ENCODE measurements around the gene NPAP1.
"Not testable (repeated sequence)": the region's sequence is repeated elsewhere in the genome, so short reads cannot be mapped to it uniquely, and the experiment has no call there.

Gene NPAP1, protein sequence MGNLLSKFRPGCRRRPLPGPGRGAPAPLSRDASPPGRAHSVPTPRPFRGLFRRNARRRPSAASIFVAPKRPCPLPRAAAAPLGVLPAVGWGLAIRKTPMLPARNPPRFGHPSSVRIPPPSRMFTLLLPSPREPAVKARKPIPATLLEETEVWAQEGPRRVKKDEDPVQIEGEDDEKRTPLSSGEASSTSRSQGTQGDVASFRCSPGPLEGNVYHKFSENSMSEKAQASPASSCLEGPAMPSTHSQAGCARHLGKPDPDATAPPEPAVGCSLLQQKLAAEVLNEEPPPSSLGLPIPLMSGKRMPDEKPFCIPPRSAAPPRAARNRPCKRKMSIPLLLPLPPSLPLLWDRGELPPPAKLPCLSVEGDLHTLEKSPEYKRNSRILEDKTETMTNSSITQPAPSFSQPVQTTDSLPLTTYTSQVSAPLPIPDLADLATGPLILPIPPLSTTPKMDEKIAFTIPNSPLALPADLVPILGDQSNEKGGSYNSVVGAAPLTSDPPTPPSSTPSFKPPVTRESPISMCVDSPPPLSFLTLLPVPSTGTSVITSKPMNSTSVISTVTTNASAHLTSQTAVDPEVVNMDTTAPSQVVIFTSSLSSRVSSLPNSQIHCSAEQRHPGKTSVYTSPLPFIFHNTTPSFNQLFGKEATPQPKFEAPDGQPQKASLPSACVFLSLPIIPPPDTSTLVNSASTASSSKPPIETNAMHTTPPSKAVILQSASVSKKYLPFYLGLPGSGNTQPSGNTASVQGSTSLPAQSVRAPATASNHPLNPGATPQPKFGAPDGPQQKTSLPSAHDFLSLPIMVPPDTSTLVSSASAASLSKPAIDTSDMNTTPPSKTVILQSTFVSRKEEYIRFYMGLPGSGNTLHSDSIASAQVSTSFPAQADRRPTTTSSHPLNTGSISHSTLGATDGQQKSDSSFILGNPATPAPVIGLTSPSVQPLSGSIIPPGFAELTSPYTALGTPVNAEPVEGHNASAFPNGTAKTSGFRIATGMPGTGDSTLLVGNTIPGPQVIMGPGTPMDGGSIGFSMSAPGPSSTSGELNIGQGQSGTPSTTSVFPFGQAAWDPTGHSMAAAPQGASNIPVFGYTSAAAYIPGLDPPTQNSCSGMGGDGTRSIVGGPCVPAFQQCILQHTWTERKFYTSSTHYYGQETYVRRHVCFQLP

DNA sequence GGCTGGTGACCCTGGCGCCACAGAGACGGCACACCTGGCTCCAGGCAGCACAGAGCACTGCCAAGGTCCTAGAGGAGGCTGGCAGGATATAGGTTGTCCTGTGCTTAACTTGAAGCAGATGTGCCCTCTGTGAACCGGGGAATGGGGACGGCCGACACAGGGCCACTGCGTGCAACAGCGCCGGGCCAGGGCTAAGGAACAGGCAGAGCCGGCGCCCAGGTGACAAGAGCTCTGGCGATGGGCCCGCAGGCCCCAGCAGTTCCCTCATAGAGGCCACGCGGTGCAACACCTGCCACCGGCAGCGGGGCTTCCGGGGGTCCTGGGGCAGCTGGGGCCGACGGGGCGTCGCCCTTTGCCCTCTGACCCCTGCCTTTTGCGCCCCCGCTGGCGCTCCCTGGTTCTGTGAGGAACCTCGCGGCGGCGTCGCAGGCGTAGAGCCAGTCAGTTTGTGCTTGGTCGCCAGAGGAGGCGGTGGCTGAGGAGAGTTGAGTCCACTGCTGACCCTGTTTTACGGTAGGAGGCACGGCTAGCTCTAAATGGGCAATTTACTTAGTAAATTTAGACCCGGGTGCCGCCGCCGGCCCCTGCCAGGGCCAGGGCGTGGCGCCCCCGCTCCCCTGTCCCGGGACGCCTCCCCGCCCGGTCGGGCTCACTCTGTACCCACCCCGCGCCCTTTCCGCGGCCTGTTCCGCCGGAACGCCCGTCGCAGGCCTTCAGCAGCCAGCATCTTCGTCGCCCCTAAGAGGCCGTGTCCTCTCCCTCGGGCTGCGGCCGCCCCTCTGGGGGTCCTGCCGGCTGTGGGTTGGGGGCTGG lies at the start of gene NPAP1:
Gene NPAP1 (plus strand): TSS at position 444 of the 813 bp plus-strand sequence. CDS start 93 bp downstream, at position 537.
- DNase-seq: no peak

DNA sequence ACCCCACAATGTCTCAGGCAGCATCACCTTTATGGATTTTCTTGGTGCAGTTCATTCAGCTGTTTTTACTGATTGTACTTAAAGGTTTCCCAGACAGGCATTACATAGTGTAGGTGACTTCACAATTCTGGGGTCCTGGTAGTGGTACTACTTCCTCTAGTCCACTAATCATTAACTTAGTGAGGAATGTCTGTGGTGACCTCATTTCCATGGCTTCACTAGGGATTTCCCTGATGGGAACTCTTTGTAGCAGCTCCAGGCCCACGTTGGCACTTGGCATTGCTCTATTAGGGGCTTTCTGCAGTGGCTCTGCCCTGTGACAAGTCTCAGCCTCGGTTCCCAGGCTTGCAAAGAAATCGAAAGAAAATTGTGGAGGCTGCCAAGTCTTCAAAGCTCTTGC lies 48.1 kb upstream of the NPAP1 start:
- DNase-seq: no peak

DNA sequence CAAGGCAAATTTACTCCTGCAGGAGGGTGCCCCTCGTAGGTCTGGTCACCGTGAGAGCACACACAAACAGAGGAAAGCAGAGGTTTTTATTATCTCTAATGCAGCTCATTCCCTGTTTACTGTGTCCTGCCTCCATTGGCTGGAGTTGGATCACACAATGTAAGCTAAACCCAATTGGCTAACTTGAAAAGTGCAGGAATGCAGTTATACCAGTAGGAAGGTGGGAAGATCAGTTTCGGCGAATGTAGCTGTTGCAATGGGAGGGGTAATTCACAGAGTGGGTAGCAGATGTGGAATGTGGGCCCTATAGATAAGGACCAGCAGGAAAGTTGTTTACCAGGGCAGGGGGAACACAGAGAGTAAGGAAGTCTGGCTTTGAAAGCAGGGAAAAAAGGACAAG lies 42.5 kb upstream of the NPAP1 start:
- DNase-seq: no peak

DNA sequence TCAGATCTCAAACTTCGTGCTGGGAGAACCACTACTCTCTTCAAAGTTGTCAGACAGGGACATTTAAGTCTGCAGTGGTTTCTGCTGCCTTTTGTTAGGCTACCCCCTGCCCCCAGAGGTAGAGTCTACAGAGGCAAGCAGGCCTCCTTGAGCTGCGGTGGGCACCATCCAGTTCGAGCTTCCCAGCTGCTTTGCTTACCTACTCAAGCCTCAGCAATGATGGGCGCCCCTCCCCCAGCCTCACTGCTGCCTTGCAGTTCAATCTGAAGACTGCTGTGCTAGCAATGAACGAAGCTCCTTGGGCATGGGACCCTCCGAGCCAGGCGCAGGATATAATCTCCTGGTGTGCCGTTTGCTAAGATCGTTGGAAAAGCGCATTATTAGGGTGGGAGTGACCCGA lies 36.2 kb upstream of the NPAP1 start:
- not testable (repeated sequence) for DNase-seq

DNA sequence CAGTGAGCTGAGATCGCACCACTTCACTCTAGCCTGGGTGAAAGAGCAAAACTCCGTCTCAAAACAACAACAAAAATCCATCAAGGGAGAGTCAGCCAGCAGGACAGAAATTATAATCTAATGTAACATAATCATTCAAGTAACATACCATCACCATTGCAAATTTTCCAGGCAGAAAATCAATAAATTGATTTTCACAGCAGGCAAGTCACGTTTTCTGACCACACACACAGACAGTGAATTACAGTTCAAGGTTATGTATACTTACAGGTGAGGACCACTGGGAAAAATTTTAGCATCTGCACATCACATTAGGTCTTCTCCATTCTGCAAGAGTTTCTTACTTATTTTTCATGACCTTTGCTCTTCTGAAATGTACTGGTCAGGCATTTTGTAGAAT lies 29.9 kb upstream of the NPAP1 start:
- DNase-seq: no peak

DNA sequence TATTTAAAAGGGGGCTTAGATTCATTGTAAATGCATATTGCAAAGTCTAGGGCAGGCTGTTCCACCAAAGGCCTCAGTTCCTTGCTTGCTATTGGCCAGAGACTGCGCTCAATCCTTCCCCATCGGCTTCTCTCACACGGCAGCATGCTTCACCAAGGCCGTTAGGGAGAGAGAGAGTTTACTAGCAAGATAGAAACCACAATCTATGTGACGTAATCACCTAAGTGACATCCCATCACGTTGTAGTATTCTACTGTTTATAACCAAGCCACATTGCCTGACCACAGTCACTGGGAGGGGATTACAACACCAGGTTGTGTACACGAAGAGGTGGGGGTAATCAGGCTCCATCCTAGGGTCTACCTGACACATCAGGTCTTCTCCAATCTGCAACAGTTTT lies 16.0 kb upstream of the NPAP1 start:
- no peak for DNase-seq

DNA sequence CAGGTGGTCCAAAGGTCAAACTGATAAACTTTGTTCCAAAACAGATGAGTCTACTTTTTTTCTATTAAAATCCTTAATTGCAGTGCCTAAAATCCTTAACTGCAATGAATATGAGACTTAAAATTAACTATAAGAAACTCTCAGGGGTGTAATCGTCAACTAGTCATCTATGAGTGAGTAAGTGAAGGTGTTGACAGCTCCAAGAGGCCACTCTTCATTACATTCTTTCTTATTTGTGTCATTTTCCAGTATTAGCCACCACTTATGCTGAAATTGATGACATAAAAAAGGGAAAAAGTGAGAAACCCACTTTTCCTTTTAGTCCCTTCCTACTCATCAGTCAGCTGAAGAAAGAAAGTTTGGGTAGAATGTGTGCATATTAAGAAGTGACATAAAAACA lies 12.6 kb upstream of the NPAP1 start:
- no peak for DNase-seq

DNA sequence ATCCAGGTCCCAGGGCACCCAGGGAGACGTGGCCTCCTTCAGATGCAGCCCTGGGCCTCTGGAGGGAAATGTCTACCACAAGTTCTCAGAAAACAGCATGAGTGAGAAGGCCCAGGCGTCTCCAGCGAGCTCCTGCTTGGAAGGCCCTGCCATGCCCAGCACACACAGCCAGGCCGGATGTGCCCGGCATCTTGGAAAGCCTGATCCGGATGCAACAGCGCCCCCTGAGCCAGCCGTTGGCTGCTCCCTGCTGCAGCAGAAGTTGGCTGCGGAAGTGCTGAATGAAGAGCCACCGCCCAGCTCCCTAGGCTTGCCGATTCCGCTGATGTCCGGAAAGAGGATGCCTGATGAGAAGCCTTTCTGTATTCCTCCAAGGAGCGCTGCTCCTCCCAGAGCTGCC lies 856 bp downstream of the NPAP1 start:
- DNase-seq: no peak

DNA sequence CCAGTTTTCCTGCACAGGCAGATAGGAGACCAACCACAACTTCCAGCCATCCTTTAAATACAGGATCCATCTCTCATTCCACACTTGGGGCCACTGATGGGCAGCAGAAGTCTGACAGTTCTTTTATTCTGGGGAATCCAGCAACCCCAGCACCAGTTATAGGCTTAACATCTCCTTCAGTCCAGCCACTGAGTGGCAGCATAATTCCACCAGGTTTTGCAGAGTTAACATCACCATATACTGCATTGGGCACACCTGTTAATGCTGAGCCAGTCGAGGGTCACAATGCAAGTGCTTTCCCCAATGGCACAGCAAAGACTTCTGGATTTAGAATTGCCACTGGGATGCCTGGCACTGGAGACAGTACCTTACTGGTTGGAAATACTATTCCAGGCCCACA lies 2.9 kb downstream of the NPAP1 start:
- DNase-seq: no peak

DNA sequence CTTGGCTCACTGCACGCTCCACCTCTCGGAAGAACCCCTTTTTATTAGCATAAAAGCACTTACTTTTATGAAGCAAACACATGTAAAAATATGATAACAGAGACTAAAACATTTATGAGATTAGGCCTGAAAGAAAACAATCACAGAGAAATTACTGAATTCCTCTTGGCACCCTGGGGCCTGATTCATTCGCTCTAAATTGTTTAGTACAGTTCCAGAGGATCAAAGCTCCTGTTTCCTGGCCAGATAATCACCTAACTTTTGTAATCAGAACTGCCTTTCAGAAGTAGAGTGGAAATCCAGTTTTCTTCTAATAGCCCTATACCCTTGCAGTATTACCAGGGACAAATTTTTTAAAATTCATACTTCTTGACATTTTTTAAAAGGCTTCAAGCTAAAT lies 6.4 kb downstream of the NPAP1 start:
- DNase-seq: no peak

DNA sequence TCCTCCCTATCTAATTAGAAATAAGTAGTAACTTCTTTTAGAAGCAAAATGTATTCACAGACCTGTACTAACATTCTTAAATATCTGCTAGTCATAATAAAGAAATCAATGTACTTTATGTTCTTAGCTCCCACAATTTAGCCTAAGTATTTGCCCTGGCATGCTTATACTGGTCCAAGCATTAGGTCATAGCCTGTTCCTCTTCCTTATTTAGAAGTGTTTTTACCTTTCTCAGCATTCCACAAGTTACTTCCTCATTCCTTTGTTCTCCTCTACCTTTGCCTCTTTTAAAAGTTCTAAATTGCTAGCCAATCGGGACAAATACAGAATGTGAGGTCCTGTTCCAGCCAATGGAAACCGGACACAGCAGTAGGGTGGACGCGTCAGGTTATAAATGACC lies 7.3 kb downstream of the NPAP1 start:
- not testable (repeated sequence) for DNase-seq

DNA sequence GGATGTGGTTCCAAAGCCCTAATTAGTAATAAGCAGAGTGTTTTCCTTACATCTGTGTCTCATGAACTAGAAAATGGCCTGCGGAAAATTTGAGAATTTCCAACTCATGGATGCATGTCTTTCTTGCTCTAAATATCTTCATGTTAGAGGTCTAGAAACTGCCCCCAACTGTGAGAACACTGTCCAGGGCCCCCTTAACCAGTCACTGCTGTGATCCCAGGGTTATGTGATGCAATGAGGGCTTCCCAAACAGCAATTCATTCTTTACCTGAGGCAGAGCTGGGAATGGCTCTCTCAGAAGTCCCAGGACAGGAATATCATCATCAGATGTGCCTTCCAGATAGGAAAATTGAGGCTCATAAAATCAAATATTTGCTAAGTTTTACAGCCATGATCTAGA lies 8.2 kb downstream of the NPAP1 start:
- DNase-seq: no peak

DNA sequence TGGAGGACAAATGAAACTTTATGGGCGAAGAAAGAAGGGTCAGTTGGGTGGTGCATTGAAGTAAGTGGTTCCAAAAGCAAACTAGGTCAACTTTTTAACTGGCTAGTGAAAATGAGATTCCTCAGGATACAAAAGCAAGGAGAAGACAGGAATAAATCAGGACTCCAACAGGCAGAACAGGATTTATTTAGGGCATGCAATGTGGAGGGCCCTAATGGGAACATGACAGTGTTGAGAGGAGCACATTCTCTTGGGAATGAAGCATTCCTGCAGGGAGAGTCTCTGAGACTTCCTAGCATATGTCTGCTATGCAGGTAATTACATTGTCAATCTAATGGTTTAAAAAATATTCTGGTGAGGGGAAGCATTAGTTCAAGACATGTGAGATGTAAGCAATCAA lies 8.7 kb downstream of the NPAP1 start:
- DNase-seq: no peak

DNA sequence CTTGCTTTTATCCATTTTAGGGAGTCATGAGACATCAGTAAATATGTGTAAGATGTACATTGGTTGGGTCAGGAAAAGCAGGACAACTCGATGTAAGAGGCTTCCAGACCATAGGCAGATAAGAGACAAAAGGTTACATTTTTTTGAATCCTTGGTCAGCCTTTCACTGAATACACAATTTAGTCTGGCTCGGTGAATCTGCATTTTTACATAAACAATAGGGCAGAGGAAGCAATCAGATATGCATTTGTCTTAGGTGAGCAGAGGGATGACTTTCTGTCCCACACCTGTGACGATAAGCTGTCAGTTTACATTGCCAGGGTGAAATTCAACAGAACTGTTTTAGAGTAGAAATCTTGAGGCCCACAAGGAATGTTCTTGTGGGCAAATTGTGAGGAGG lies 20.6 kb downstream of the NPAP1 start:
- no peak for DNase-seq

DNA sequence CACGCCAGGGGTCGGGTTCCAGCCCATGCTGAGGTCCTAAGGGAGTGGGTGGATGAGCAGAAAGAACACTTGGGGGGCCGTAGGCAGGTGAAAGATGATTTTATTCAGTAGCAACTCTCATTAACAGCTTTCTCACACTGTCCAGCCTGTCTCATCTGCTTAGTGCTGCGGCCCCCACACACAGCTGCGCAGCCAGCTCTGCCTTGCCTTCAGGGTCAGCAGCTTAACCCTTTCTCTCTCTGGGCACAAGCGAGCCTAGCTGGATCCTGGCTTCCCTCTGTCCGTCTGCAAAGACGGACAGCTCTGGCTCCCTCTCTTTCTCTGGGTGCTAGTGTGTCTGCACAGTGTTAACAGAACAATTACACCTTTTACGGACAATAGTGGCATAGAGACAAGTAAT lies 21.3 kb downstream of the NPAP1 start:
- DNase-seq: no peak

DNA sequence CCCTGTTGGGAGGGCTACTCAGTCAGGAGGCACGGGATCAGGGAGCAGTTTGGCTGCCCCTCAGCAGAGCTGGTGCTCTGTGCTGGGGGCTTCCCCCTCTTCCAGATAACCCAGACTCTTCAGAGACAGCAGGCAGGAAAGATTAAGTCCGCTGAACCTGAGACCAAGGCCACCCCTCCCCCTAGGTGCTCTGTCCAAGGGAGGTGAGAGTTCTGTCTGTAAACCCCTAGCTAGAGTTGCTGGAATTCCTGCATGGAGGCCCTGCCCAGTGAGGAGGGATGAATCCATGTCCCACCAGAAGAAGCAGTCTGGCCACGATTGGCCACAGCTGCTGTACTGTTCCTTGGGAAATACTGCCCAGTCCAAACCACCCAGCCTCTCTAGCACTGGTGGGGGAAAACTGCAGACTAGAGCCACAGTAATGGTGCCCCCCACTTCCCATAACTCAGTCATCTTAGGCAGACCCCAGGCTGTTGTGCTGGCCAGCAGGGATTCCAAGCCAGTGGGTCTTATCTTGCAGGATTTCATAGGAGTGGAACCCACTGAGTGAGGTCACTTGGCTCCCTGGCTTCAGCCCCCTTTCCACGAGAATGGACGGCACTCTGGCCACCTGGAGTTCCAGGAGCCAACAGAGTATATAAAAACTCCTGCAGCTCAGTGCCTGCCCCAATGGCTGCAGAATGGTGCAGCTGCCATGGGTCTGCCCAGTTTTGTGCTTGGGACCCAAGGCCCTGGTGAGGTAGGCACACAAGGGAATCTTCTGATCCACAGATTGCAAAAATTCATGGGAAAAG lies 42.9 kb downstream of the NPAP1 start:
- DNase-seq: no peak

DNA sequence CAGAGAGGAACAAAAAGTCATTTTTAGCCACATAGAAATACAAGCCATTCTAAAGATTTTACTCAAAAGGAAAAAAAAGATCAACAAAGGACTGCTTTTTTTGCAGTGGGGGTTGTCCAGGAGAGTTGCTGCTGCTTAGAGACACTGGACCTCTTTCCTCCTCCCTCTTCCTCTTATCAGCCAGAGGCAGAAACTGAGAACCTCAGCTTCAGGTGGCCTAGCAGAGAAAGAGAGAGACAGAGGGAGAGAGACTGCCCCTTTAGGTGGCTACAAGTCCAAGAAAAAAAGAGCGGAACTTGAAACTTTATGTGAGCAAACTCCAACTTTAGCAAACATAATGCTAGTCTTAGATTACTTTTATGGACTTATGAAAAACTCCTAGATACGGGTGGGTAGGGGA lies 54.2 kb downstream of the NPAP1 start:
- DNase-seq: no peak
